GM18907 (cell line): ENCODE measurements around the gene CEP72.
"Not testable (repeated sequence)": the region's sequence is repeated elsewhere in the genome, so short reads cannot be mapped to it uniquely, and the experiment has no call there.

Source experiments
- ATAC-seq: cut with Tn5 transposase; IDR thresholded peaks from one replicate; pipeline ENCODE4 v1.9.1; 2021; ENCODE audit warnings: mild to moderate bottlenecking, moderate library complexity; ENCODE audit not compliant: unreplicated experiment

Gene CEP72

DNA sequence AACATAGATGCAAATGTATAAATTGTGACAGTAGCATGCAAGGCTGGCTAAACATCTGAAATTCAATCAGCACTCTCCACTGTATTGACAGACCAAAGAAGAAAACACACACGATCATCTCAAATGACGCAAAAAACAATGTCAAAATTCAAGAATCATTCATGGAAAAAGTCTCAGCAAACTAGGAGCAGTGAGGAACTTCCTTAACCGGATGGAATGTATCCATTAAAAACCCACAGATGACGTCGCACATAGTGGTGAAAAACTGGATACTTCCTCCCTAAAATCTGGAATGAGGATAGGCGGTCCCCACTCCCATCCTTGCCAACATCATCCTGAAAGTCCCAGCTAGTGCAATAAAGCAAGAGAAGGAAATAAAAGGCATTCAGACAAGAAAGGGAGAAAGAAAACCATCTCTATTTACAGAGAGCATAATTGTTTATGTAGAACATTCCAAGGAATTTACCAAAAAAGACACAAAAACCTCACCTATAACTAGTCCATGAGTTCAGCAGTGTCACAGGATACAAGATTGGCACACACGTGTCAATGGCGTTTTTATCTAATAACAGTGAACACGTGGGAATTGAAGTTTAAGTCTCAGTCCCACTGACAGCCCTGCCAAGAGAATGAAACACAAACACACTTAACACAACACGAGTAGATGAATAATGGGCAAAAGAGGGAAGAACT is 14.1 kb upstream of the CEP72 start:
- no peak for ATAC-seq

DNA sequence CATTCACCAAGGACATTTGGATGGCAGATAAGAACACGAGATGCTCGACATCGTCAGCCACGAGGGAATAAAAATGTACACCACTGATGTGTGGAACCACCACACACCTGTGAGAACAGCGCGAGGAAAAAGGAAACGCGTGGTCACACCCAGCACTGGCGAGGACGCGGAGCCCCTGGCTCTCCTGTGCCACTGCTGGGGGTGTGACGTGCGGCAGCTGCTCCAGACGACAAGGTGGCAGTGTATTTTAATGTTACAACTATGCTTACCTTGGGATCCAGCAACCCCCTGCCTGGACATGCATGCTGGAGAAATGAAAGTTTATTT is 13.6 kb upstream of the CEP72 start:
- no peak for ATAC-seq

DNA sequence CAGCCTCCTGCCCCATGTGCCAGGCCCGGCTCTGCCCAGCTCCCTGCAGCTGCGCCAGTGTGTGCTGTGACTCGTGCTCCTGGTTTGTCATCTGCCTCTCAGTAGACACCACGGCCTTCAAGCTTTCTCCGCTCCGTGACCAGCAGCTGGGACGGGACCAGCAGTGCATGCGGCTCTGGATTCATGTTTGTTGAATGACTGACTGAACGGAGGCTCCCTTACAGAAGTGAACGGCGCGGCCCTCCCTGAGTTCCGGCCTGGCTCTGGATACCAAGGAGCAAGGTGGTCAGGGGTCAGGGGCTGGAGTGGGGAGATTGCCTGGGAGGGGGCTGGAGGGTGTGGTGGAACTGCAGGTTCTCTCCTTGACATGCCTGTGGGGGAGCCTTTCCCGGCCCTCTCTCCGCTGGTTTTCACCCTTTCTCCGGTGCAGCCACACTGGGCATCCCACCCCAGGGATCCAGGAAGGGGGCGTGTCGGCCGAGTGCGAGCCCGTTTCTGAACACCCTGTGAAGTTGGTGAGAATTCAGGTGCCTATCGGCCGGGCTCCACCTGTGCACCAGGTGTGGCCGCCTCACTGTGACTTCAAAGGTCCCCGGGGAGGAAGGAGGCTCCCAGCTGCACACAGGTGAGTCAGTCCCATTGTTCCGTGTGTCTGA is 11.1 kb upstream of the CEP72 start:
- ATAC-seq: no peak

DNA sequence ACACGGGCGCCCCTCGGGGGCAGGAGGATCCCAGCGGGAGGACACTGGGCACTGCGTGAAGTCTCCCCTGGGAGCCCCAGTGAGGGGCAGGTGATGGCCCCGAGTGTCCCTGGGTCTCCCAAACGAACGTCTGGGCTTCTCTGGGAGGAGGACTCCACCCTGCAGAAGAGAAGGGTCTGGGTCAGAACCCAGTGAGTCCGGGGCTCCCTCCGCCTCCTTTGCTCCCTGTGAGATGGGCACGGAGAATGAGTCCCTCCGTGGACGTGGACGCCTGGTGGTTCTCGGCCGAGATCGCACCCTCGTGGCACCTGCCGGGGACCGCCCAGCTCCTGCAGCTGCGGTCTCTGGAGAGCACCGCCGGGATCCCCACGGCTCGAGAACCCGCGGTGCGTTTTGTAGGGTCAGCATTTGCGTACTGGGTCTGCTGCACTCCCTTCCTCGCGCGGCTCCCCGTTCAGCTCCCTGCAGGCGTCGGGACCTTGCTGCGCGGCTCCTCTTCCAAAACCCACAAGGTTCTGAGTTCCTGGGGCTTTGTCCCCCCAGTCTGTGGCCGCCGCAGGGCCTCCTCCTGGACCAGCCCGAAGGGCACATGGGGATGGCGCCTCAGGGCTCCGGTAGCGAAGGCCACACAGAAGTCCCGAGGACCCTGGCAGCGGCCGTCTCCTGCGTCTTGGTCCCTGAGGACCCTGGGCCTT is 10.2 kb upstream of the CEP72 start:
- no peak for ATAC-seq

DNA sequence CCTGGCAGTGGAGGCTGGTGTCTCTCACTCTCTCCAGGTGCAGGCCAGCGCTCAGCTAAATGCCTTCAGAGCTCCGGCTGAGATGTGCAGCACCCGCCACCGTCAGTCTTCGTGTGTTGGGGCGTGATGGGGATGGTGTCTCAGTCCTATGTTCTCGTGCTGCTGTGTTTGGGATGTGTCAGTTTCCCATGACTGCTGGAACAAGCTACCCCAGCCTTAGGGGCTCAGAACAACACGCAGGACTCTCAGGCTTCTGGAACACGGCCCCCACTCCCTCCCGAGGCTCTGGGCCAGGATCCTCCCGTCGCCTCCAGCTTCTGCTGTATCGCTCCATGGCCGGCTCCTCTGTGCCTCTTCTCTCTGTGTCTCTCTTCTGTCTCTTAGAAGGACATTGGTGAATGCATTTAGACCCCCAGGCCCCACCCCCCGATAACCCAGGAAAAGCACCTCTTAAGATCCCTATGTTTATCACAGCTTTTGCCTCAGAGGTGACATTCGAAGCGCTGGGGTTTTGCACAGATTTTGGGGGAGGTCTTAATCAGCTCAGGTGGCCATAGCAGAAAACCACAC is 9.6 kb upstream of the CEP72 start:
- ATAC-seq: no peak

DNA sequence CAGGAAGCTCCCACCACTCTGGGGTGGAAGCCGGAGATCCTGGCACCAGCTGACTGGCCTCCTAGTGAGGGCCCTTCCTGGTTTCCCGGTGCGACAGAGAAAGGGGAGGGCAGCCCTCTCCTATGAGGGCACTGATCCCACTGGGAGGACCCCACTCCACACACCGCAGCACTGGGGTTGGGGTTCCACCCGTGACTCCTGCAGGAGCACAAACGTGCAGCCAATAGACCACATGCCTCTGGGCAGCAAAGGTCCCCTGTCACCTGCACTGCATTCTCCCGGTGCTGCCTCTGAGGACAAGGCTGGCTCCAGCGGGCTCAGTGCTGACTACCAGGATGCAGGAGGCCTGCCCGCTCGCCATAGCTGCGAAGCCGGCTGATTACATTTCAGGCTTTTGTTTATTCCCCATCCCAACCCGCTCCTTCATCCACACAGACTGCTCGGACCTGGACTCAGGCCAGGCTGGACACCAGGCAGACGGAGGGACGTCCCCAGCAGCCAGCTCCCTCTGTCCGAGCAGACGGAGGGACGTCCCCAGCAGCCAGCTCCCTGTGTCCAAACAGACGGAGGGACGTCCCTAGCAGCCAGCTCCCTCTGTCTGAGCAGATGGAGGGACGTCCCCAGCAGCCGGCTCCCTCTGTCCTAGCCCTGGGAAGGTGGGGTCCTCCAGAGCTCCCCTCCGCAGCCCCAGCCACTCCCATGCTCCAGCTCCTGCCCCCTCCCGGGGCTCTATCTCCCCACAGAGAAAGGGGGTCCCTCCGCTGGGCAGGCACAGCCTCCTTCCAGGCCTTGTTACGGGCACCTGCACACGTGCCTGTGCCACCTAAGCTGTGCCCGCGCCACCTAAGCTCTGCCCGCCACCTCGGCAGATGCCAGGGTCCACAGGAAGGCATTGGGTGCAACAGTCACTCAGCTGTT is 8.8 kb upstream of the CEP72 start:
- no peak for ATAC-seq

DNA sequence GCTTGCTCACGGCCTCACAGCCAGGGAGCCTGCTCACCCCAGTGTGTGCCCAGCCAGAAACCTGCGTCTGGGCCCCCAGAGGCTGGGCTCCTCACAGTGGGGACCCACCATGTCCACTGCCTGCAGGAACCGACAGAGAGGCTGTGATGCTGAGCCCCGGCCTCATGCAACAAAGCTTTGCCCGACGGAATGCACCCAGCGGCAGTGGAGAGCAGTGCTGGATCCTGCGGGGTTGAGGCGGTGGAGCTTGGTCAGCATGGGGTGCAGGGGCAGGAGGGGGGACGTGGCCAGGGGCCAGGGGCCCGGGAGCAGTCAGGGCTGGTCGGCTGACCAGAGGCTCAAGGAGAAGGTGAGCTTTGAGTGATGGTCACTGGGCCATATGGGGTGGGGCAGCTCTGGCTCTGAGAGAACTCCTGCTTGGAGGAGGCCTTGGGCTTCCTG is 7.7 kb upstream of the CEP72 start:
- no peak for ATAC-seq

DNA sequence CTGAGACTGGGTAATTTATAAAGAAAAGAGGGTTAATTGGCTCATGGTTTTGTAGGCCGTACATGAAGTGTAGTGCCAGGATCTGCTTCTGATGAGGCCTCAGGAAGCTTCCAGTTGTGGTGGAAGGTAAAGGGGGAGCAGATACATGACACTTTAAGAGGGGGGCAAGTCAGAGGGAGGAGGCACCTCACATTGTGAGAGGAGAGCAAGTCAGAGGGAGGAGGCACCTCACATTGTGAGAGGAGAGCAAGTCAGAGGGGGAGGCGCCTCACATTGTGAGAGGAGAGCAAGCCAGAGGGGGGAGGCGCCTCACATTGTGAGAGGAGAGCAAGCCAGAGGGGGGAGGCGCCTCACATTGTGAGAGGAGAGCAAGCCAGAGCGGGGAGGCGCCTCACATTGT is 7.0 kb upstream of the CEP72 start:
- not testable (repeated sequence) for ATAC-seq

DNA sequence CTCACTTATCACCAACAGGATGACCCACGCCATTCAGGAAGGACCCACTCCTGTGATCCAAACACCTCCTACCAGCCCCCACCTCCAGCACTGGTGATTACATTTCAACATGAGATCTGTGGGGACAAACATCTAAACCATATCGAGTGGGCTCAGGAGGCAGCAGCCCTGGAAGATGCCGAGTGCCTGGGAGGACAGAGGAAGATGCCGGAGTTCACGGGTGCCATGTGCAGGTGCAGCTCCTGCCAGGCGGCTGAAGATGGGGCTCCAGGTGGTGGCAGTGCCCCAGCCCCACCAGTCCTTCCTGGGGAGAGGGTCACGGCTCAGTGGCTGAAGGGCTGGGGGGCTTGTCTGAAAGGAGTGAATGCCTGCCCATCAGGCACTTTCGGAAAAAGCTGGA is 6.1 kb upstream of the CEP72 start:
- ATAC-seq: no peak

DNA sequence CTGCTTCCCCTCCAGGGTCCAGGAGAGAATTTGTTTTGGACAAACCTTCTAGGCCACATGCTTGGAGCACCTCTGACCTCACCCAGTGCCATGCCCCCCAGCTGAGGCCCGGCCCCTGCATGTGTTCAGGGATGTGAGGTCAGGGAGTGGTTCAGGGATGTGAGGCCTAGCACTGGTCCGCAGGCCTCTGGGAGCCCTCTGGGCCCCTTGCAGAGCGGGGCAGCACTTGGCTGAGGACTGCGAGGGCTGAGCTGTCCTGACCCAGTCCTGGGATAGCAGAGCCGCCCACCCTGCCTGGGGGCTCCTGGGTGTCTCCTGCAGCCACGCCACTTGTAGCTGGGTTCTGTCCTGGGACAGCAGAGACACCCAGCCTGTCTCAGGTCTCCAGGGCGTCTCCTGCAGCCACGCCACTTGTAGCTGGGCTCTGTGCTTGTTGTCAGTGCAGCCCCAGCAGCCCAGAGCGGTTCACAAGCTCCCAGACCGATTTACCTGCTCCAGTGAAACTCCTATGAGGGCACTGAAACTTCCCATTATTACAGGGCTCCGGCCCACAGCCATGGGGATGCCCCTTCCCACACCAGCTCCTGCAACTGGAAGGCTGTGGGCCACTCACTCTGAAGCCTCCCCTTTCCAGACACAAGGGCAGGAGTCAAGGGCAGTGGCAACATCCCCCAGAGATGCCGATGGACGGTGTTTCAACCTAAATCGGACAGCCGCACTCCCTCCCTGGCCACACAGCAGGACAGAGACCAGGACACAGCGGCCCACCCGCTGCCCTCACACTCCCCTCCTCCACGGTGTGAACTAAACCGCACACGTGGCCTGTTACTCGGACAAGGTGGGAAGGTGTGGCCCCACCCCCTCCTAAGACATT is 5.4 kb upstream of the CEP72 start:
- no peak for ATAC-seq

DNA sequence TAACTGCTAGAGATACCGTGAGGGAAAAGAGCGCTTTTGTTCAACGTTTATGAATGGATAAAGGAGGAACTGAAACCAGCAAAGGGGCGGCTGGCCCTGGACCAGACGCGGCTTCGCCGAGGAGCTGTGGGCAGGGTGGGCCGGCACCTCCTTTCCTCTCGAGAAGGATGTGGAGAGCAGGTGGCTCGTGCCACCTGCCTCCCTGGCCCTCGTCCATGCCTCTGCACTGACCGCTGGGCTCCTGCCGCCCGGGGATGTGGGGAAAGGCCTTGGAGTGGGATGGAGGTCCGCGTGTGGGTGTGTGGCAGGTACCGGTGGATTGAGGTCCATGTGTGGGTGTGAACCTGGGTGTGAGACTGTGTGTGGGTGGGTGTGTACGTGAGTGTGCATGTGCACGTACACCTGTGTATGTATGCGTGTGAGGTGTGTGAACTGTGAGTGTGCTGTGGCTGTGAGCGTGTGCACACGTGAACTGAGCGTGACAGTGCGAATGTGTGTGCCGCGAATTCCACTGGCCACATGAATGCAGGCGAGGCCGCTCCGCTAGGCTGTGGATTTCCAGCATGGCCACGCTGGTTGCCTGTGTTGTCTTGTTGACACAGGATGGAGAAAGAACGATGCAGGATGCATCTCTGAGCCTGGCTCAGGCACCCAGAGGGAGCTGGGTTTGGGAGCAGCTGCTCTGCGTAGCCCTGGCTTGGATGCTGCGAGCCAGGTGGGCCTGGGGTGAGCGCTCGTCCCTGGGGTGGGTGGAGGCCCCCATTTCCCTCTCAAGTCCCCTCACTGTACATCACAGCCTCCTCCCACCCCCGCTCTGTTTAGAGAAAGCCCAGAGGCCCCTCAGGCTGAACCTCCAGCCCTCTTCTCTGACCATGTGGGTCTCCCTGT is 4.4 kb upstream of the CEP72 start:
- peak; percentile 35 for ATAC-seq

DNA sequence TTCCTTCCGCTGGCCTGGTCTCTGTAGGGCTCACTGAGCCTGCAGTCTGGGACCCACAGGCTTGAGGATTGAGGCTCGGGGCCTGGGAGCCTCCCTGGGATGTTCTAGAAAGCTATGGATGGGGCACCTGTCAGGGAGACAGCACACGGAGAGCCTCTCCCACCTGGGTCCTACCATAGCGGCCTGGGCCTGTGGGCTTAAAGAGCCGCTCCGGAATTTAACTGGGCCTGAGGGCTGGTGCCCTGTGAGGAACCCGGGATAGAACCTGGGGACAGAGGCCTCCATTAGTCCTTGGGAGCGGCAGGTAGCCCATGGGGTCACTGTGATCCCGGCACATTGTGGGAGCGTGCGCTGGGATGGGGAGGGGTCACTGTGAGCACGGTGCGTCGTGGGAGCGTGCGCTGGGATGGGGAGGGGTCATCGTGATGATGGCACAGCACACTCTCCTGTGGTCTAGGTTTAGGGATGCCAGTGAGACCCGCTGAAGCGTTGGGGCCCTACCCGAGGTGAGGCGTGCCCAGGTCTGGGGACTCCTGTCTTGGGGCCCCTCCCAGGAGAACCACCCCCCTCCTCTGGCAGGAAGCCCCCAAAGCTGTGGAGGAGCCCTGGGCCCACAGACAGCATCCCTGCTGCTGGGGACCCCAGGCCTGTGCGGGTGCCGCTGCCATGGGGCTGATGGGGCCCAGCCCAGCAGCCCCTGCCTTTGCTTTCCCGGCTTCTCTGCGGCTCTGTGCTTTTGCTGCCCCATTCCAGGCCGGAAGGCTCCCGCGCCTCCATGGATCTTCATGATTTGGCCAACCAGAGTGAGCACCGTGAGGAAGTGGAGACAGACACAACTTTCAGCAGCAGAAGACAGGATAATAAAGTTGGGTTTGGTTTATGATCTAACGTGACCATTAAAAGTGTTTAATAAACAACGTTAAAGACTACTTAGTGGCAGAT is 3.4 kb upstream of the CEP72 start:
- no peak for ATAC-seq

DNA sequence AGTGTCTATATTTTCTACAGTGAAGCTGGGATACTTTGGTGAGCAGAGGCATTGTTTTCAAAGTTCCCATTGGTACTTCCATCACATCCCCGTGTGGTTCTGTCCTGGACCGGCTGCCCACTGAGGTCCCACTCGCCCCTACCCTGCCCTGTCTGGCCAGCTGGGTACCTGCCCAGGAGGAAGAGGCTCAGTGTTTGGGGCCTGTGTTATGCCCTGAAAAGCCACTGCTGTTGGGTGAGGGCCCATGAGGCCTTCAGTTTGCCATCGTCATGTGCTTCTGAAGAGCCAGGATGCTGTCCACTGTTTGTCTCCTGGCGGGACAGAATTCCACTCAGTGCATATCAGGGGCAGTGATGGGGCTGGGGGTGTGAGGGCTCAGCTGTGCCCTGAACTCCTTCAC is 2.6 kb upstream of the CEP72 start:
- no peak for ATAC-seq

DNA sequence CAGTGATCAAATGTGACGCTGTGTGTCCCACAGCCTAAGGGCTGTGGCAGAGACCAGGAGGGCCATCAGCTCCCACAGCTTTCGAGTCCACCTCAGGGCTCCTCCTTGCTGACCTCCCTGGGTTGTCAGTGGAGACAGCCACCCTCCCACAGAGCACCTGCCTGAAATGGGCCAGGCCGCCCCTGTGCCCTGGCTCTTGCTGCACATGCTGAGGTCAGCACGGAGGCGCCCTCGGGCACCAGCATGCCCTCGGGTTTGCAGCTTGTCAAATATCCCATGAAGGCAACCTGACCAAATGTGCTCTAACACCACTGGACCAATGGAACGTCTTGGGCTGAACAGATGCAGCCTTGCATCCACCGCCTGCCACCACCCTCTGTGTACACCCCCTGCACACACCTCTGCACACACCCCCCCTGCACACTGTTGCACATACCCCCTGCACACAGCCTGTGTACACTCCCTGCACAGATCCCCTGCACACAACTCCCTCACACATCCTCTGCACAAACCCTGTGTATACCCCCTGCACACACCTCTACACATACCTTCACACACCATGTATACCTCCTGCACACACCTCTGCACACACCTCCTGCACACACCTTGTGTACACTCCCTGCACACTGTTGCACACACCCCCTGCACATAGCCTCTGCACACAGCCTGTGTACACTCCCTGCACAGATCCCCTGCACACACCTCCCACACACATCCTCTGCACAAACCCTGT is 2.0 kb upstream of the CEP72 start:
- ATAC-seq: no peak

DNA sequence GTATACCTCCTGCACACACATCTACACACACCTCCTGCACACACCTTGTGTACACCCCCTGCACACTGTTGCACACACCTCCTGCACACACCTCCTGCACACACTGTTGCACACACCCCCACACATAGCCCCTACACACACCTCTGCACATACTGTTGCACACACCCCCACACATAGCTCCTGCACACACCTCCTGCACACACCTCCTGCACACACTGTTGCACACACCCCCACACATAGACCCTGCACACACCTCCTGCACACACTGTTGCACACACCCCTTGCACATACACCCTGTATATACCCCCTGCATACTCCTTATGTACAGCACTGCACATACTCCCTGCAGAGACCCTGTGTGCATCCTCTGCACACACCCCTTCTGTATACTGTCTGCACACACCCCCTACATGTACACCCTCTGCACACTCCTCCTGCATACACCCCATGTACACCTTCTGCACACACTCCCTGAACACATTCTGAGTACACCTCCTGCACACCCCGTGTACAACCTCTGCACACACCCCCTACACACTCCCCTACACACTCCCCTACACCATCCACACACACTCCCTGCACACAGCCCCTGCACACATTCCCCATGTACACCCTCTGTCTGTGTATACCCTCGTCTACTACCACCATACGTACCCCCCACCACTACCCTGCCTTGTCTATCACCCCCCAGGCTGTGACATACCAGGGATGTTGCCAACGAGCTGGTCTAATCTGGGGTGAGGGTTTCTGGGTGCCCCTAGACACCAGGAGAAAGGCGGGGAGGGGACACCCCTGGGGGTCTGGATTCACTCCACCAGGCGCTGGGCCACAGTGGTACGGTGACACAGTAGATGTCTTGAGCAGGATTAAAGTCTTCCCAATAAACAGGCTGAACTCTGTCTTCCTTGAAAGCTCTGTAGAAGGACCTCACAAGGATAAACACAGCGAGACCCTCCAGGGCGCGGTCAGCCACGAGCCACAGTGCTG is 1.1 kb upstream of the CEP72 start:
- no peak for ATAC-seq
